Measurements from ENCODE around the gene TRIM4. TPM values are rescaled to one million over a fixed set of nuclear protein-coding genes. Genes with fewer than 3 reads are reported as not detected.
A peak's percentile ranks its signal among the peaks of the same experiment; 100 is the strongest.
"Not testable (repeated sequence)": the region's sequence is repeated elsewhere in the genome, so short reads cannot be mapped to it uniquely, and the experiment has no call there.

The TRIM4 gene
- total and polyA plus RNA-seq, 2 experiments from 2014 or later, result 20.2 to 27.2 TPM

DNA sequence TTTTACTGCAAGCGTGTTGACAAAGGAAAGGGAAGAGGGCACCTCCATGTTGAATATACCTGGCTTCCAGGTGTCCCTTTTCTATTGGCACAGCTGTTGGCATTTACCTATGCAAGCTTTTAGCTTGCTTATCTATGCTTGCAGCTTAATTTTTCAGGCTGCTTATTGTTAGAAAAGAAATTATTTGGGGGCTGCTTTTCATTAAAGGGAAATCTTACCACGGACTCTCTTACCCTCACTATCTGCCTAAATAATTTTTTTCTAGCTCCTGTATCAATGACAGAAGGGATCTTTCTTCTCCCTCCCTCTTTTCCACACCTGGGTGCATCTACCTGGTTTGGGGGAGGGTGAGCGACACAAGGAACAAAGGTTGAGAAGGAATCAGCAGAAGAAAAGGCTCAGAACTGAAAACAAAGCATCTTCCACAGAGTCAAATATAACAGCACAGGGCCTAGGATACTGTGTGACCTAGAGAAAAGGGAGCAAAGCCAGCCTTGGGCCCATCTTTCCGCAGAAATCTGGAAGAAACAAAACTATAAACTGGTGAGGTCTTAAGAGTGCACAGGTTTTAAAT lies 25.3 kb upstream of the TRIM4 start:
- no peak overlapping the region for H2AFZ ChIP-seq
- TF ChIP-seq EZH2 (IDR thresholded peaks at IDR 0.05; ENCODE audit: insufficient read depth, poor library complexity, severe bottlenecking), result no peak
- TF ChIP-seq EZH2phosphoT487 (IDR thresholded peaks at IDR 0.05; ENCODE audit: insufficient read depth, low read depth), result no peak
- H3K27me3 ChIP-seq (replicated peaks; ENCODE audit: insufficient read depth), result 0 out of 2 replicates have a peak, but pooled peaks cover 19% of the 10 kb centered on the region
- no peaks in the 10 kb centered on the region for H4K20me1 ChIP-seq (ENCODE audit: insufficient read depth)
- H3K4me1 ChIP-seq (ENCODE audit: insufficient read depth), result no peaks in the 10 kb centered on the region
- no peak overlapping the region for H3K4me3 ChIP-seq
- H3K9me3 ChIP-seq (ENCODE audit: low read depth), result no peaks in the 10 kb centered on the region
- H3K4me2 ChIP-seq (ENCODE audit: unreplicated experiment), result no peak overlapping the region
- DNase-seq, result no peak
- H3K27ac ChIP-seq, result no peak overlapping the region
- H3F3A ChIP-seq (ENCODE audit: insufficient read depth), result no peaks in the 10 kb centered on the region
- no peak overlapping the region for H3K9ac ChIP-seq
- in situ Hi-C loops (cut with MboI), result no loop called here
- no peaks in the 10 kb centered on the region for H3K79me2 ChIP-seq (ENCODE audit: insufficient read depth)
- no peaks in the 10 kb centered on the region for H3K9me2 ChIP-seq (ENCODE audit: insufficient read depth)
- no peaks in the 10 kb centered on the region for H3K36me3 ChIP-seq (ENCODE audit: low read depth)
- 21 to 32% methylated on average over 4 of the region's 4 CpGs for WGBS, 2 experiments (ENCODE audit: low coverage in 1 of 2, low lambda C conversion rate in 2 of 2, missing lambda C conversion rate in 2 of 2)

DNA sequence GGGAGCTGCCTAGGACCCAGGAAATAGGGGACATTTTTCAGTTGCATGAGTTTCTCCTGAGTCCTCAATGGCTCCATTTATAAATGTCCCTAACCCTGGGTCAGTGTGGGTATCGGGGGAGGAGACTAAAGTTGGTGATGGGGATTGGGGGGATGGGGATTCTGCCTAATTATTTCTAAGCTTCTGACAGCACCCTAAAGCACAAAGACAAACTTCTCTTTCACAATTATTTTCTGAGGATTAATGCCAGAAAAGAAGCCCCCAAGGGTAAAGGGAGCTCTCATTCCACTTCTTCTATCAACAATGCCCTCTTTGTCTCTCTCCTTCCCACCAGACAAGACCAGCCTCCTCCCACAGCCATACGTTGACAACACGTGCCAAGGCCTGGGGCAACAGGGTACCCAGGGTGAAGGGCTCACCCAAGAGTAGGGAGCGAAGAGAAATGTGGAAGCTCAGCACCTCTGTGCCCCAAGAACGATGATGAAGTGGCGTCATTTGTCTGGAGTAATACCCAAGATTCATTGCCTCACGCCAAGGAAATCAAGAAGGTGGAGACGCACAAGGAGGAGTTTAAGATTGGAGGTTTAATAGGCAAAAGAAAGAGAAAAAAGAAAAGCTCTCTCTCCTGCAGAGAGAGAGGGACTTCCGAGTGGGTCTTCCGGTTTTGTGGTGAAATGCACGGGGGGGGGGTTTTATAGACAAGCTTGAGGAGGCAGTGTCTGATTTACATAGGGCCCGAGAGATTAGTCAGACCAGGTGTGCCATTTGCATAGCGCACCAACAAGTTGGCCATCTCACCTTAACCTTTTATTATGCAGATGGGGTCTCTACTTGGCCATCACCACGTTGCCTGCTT lies 24.5 kb upstream of the TRIM4 start:
- DNase-seq, result no peak
- Histone ChIP-seq H3K9me3 (ENCODE audit: low read depth) (no peaks in the 10 kb centered on the region), H3K9ac (no peak overlapping the region), H4K20me1 (ENCODE audit: insufficient read depth) (no peaks in the 10 kb centered on the region), H3F3A (ENCODE audit: insufficient read depth) (no peaks in the 10 kb centered on the region), H3K27ac (no peak overlapping the region), H3K27me3 (replicated peaks; ENCODE audit: insufficient read depth) (0 out of 2 replicates have a peak, but pooled peaks cover 19% of the 10 kb centered on the region), H3K4me2 (ENCODE audit: unreplicated experiment) (no peak overlapping the region), H3K4me3 (no peak overlapping the region), H3K4me1 (ENCODE audit: insufficient read depth) (no peaks in the 10 kb centered on the region), H3K36me3 (ENCODE audit: low read depth) (no peaks in the 10 kb centered on the region), H2AFZ (no peak overlapping the region), H3K9me2 (ENCODE audit: insufficient read depth) (no peaks in the 10 kb centered on the region), H3K79me2 (ENCODE audit: insufficient read depth) (no peaks in the 10 kb centered on the region)
- in situ Hi-C loops (cut with MboI), result no loop called here
- TF ChIP-seq EZH2phosphoT487 (IDR thresholded peaks at IDR 0.05; ENCODE audit: insufficient read depth, low read depth), result no peak
- no peak for TF ChIP-seq EZH2 (IDR thresholded peaks at IDR 0.05; ENCODE audit: insufficient read depth, poor library complexity, severe bottlenecking)
- WGBS, 2 experiments (ENCODE audit: low coverage in 1 of 2, low lambda C conversion rate in 2 of 2, missing lambda C conversion rate in 2 of 2), result 19 to 22% methylated on average over 14 of the region's 14 CpGs

DNA sequence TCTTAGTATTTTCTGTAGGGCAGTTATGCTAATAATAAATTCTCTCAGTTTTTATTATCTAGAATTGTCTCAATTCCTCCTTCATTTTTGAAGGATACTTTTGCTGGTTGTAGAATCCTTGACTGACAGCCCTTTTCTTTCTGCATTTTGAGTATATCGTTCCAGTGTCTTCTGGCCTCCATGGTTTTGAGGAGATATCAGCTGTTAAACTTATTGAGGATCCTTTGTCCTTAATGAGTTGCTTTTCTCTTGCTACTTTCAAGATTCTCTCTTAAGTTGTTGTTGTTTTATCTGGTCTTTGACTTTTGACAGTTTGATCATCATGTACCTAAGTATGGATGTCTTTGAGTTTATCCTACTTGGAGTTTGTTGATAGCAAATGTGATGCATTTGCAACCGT lies 19.0 kb upstream of the TRIM4 start:
- WGBS, 2 experiments (ENCODE audit: low coverage in 1 of 2, low lambda C conversion rate in 2 of 2, missing lambda C conversion rate in 2 of 2), result 17 to 24% methylated on average over 2 of the region's 2 CpGs
- in situ Hi-C loops (cut with MboI), result no loop called here
- H3K9me3 ChIP-seq (ENCODE audit: low read depth), result no peaks in the 10 kb centered on the region
- no peak for DNase-seq
- no peak overlapping the region for H3K4me2 ChIP-seq (ENCODE audit: unreplicated experiment)
- H3F3A ChIP-seq (ENCODE audit: insufficient read depth), result no peaks in the 10 kb centered on the region
- H2AFZ ChIP-seq, result no peak overlapping the region
- no peaks in the 10 kb centered on the region for H4K20me1 ChIP-seq (ENCODE audit: insufficient read depth)
- no peak for TF ChIP-seq EZH2 (IDR thresholded peaks at IDR 0.05; ENCODE audit: insufficient read depth, poor library complexity, severe bottlenecking)
- no peak for TF ChIP-seq EZH2phosphoT487 (IDR thresholded peaks at IDR 0.05; ENCODE audit: insufficient read depth, low read depth)
- H3K27me3 ChIP-seq (replicated peaks; ENCODE audit: insufficient read depth), result peaks cover 14% of the 10 kb centered on the region
- no peak overlapping the region for H3K27ac ChIP-seq
- no peak overlapping the region for H3K9ac ChIP-seq
- no peaks in the 10 kb centered on the region for H3K36me3 ChIP-seq (ENCODE audit: low read depth)
- H3K4me3 ChIP-seq, result no peak overlapping the region
- no peaks in the 10 kb centered on the region for H3K4me1 ChIP-seq (ENCODE audit: insufficient read depth)
- H3K79me2 ChIP-seq (ENCODE audit: insufficient read depth), result no peaks in the 10 kb centered on the region
- H3K9me2 ChIP-seq (ENCODE audit: insufficient read depth), result no peaks in the 10 kb centered on the region

DNA sequence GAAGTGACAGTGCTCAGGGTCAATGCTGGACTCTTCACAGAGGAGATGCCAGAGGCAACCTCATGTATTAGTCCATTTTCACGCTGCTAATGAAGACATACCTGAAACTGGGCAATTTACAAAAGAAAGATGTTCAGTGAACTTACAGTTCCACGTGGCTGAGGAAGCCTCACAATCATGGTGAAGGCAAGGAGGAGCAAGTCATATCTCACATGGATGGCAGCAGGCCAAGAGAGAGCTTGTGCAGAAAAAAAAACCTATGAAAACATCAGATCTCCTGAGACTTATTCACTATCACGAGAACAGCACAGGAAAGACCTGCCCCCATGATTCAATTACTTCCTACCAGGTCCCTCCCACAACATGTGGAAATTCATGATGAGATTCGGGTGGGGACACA lies 15.7 kb upstream of the TRIM4 start:
- H3K4me3 ChIP-seq; H3F3A ChIP-seq (ENCODE audit: insufficient read depth); H2AFZ ChIP-seq; H3K9me2 ChIP-seq (ENCODE audit: insufficient read depth); H4K20me1 ChIP-seq (ENCODE audit: insufficient read depth); H3K79me2 ChIP-seq (ENCODE audit: insufficient read depth); H3K4me1 ChIP-seq (ENCODE audit: insufficient read depth); in situ Hi-C loops (cut with MboI); H3K9me3 ChIP-seq (ENCODE audit: low read depth); H3K27ac ChIP-seq; H3K9ac ChIP-seq; H3K36me3 ChIP-seq (ENCODE audit: low read depth); H3K4me2 ChIP-seq (ENCODE audit: unreplicated experiment); H3K27me3 ChIP-seq (replicated peaks; ENCODE audit: insufficient read depth): not testable (repeated sequence)
- peak; percentile 15 for DNase-seq
- 8 to 13% methylated on average over 4 of the region's 4 CpGs for WGBS, 2 experiments (ENCODE audit: low coverage in 1 of 2, low lambda C conversion rate in 2 of 2, missing lambda C conversion rate in 2 of 2)
